A549 (cell line): Measurements from ENCODE around the gene CHCHD6.

Source experiments
- CBX8 ChIP-seq: fragments of 200-600 bp; sonication (generic); IDR thresholded peaks from 2 replicates; pipeline ENCODE4 v1.6.1; 2016
- CTCF ChIP-seq: fragments of >200 bp; sonication (Bioruptor Twin); formaldehyde crosslinking; IDR thresholded peaks from 3 replicates; pipeline ENCODE4 v1.5.1; 2016
- EP300 ChIP-seq, 2 experiments: fragments of >200 bp; sonication (Bioruptor Twin); formaldehyde crosslinking; IDR thresholded peaks; 2 replicates in 1 of 2; 3 replicates in 1 of 2; pipeline ENCODE4 v1.6.1; 2016 to 2017
- FOSL2 ChIP-seq, 2 experiments: fragments of 450-650 bp in 1 of 2; fragments of >200 bp in 1 of 2; sonication (Bioruptor Twin) in 1 of 2; formaldehyde crosslinking; IDR thresholded peaks; 2 replicates each; pipeline versions ENCODE4 v1.5.0 to v1.6.1; 2016 to 2020; ENCODE audit warnings: mild to moderate bottlenecking in 1 of 2, moderate library complexity in 1 of 2
- HDAC2 ChIP-seq: fragments of 200-600 bp; sonication (generic); IDR thresholded peaks from 2 replicates; pipeline ENCODE4 v1.6.1; 2016
- HOXA7 ChIP-seq: fragments of 250-450 bp; sonication (Bioruptor Pico); IDR thresholded peaks from 2 replicates; pipeline ENCODE4 v1.5.0; 2020; ENCODE audit warnings: mild to moderate bottlenecking, moderate library complexity
- MYC ChIP-seq: IDR thresholded peaks from 2 replicates; pipeline ENCODE4 v1.6.1; 2012; ENCODE audit warnings: mild to moderate bottlenecking, inconsistent platforms, low read length, improper control_type of control experiment, borderline replicate concordance
- REST ChIP-seq: fragments of 200-600 bp; sonication (generic); IDR thresholded peaks from 2 replicates; pipeline ENCODE4 v1.6.1; 2016; ENCODE audit warnings: antibody characterized with exemption, mild to moderate bottlenecking, moderate library complexity
- RFX5 ChIP-seq: fragments of 450-650 bp; IDR thresholded peaks from 2 replicates; pipeline ENCODE4 v1.7.1; 2014; ENCODE audit warnings: antibody characterized with exemption, mild to moderate bottlenecking, moderate library complexity
- TFCP2L1 ChIP-seq: fragments of 250-450 bp; sonication (Bioruptor Pico); IDR thresholded peaks from 2 replicates; pipeline ENCODE4 v1.5.0; 2021; ENCODE audit warnings: mild to moderate bottlenecking
- ZSCAN20 ChIP-seq: fragments of 250-450 bp; sonication (Bioruptor Pico); IDR thresholded peaks from 2 replicates; pipeline ENCODE4 v1.8.0; 2022; ENCODE audit warnings: mild to moderate bottlenecking, moderate library complexity

- no peak for TF ChIP-seq TFCP2L1 (CRISPR knock-in tag)
- no peak for TF ChIP-seq CTCF
- TF ChIP-seq HDAC2: no peak
- no peak for TF ChIP-seq MYC
- TF ChIP-seq FOSL2 (IDR thresholded peaks at IDR 0.05): no peak
- TF ChIP-seq FOSL2 (CRISPR knock-in tag; IDR thresholded peaks at IDR 0.05): no peak
- TF ChIP-seq ZSCAN20 (CRISPR knock-in tag): no peak
- TF ChIP-seq RFX5: no peak
- TF ChIP-seq REST: no peak
- no peak for TF ChIP-seq EP300 (IDR thresholded peaks at IDR 0.05)
- TF ChIP-seq HOXA7 (CRISPR knock-in tag): no peak
- TF ChIP-seq CBX8: no peak
Observed at GRCh38 chr3:126998728-126999127, 294.7 kb downstream of the CHCHD6 start.
